Measurements from ENCODE around the gene CDON.
"Not testable (repeated sequence)": the region's sequence is repeated elsewhere in the genome, so short reads cannot be mapped to it uniquely, and the experiment has no call there.

Gene CDON

GRCh38 chr11:125994509-125994908 is 68.2 kb downstream of the CDON start:
- TF ChIP-seq ZFX (IDR thresholded peaks at IDR 0.05; ENCODE audit: borderline replicate concordance) (no peak), CTCF (IDR thresholded peaks at IDR 0.05) (no peak)
- no peak overlapping the region for H3K27ac ChIP-seq

GRCh38 chr11:125992893-125993292 is 69.8 kb downstream of the CDON start:
- TF ChIP-seq ZFX (IDR thresholded peaks at IDR 0.05; ENCODE audit: borderline replicate concordance): no peak
- TF ChIP-seq CTCF (IDR thresholded peaks at IDR 0.05): no peak
- H3K27ac ChIP-seq: no peak overlapping the region

DNA sequence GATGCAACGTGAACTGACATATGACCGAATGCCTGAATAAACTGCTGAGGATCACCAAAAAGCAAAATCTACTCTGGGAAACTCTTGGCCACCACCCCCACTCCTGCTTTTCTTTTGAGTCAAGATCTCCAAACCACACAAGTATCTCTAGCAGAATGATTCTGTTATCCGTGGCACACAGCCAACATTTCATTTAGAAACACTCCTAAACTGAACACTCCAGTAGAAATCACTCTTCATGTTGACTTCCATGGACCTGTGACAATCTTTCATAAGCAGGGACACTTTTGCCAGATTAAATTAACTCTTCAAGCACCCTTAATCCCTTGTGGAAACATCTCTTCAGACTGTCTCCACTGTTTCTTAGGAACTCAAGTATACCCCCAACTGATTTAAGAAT is 72.4 kb downstream of the CDON start:
- TF ChIP-seq CTCF (IDR thresholded peaks at IDR 0.05) (no peak), ZFX (IDR thresholded peaks at IDR 0.05; ENCODE audit: borderline replicate concordance) (no peak)
- H3K27ac ChIP-seq: no peak overlapping the region

- H3K27ac ChIP-seq: no peak overlapping the region
- TF ChIP-seq ZFX (IDR thresholded peaks at IDR 0.05; ENCODE audit: borderline replicate concordance) (no peak), CTCF (IDR thresholded peaks at IDR 0.05) (no peak)
Measured at GRCh38 chr11:125987066-125987641, 75.5 kb downstream of the CDON start.

GRCh38 chr11:125985956-125986355 is 76.7 kb downstream of the CDON start:
- not testable (repeated sequence) for H3K27ac ChIP-seq

DNA sequence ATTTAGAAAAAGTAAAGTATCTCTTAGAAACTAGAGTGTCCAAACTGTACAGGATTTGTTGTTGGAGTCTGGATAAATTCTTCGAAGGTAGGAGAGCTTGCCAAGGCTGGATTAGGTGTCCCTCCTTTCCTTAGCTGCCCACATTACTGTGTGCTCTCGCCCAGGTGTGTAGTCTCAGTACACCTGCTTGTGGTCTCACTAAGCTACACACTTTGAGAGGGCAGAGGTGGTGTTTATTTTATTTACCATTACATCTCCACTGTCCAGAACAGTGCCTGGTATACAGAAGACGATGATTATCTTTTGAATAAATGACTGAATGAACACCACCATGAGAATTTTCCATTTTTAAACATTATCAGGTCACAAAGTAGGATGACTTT is 80.3 kb downstream of the CDON start:
- TF ChIP-seq ZFX (IDR thresholded peaks at IDR 0.05; ENCODE audit: borderline replicate concordance) (no peak), CTCF (IDR thresholded peaks at IDR 0.05) (no peak)
- no peak overlapping the region for H3K27ac ChIP-seq

DNA sequence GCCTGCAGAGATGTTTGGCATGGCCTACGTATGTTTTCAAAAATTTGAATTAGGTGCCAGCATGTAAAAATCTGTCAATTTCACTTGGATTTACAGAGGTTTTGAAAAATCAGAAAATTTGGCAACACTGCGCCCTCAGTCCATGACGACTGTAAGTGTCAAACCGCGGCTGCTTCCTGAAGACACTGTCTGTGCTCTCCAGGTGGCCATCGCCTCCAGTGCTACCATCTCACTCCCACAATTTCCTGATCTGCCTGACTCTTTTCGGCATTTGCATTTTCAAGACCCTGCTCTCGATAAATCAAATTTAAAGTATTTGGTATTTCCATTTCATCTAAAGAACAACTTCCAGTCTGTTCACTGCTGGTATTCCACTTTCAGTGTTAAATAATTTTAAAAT is 82.2 kb downstream of the CDON start:
- TF ChIP-seq CTCF (IDR thresholded peaks at IDR 0.05) (no peak), ZFX (IDR thresholded peaks at IDR 0.05; ENCODE audit: borderline replicate concordance) (no peak)
- H3K27ac ChIP-seq: no peak overlapping the region

- TF ChIP-seq CTCF (IDR thresholded peaks at IDR 0.05): no peak
- no peak for TF ChIP-seq ZFX (IDR thresholded peaks at IDR 0.05; ENCODE audit: borderline replicate concordance)
- H3K27ac ChIP-seq: no peak overlapping the region
Measured at GRCh38 chr11:125979511-125979910, 83.2 kb downstream of the CDON start.

Measured in 22Rv1 (cell line).